Astrocyte of the cerebellum (primary cell): ENCODE results near the gene ARHGAP1.

Experiments
- DNase-seq: peaks from one replicate; pipeline ENCODE4 v3.0.0-alpha.2; 2011; ENCODE audit warnings: low read depth
- H3K4me3 ChIP-seq: 2 replicates; pipeline ENCODE4 v1.5.1; 2011; ENCODE audit warnings: mild to moderate bottlenecking, low read depth, low read length, moderate library complexity
- CTCF ChIP-seq: IDR thresholded peaks from 2 replicates; pipeline ENCODE4 v1.5.1; 2012; ENCODE audit warnings: low read length, low read depth, moderate library complexity, mild to moderate bottlenecking; ENCODE audit errors: missing control alignments
- in situ Hi-C: cut with HindIII; loops from 2 replicates; pipeline ENCODE4 v1.10.0; 2017; ENCODE audit warnings: low sequenced_read_pairs

The ARHGAP1 gene

GRCh38 chr11:46686886-46687795 is 13.3 kb downstream of the ARHGAP1 start:
- H3K4me3 ChIP-seq = no peak overlapping the region
- DNase-seq = peak; percentile 69
- in situ Hi-C loops = no loop called here
- TF ChIP-seq CTCF = no peak

GRCh38 chr11:46684367-46684766 is 16.1 kb downstream of the ARHGAP1 start:
- DNase-seq = no peak
- TF ChIP-seq CTCF = no peak
- in situ Hi-C loops = no loop called here
- H3K4me3 ChIP-seq = no peak overlapping the region

GRCh38 chr11:46682773-46683752 is 17.4 kb downstream of the ARHGAP1 start:
- TF ChIP-seq CTCF = no peak
- no peak for DNase-seq
- no peak overlapping the region for H3K4me3 ChIP-seq
- in situ Hi-C loops = no loop called here

- in situ Hi-C loops = no loop called here
- TF ChIP-seq CTCF = no peak
- no peak for DNase-seq
- H3K4me3 ChIP-seq = no peak overlapping the region
Observed at GRCh38 chr11:46681814-46682213, 18.6 kb downstream of the ARHGAP1 start.

GRCh38 chr11:46680815-46681214 is 19.6 kb downstream of the ARHGAP1 start:
- no peak for TF ChIP-seq CTCF
- no peak for DNase-seq
- in situ Hi-C loops = no loop called here

GRCh38 chr11:46680164-46680760 is 20.2 kb downstream of the ARHGAP1 start:
- DNase-seq = no peak
- in situ Hi-C loops = no loop called here
- no peak for TF ChIP-seq CTCF
- no peak overlapping the region for H3K4me3 ChIP-seq

More at GRCh38 chr11:46680815-46681214, 19.6 kb downstream of the ARHGAP1 start:
- H3K4me3 ChIP-seq = no peak overlapping the region
